ENCODE measurements around the gene KRTAP25-1.

The KRTAP25-1 gene

DNA sequence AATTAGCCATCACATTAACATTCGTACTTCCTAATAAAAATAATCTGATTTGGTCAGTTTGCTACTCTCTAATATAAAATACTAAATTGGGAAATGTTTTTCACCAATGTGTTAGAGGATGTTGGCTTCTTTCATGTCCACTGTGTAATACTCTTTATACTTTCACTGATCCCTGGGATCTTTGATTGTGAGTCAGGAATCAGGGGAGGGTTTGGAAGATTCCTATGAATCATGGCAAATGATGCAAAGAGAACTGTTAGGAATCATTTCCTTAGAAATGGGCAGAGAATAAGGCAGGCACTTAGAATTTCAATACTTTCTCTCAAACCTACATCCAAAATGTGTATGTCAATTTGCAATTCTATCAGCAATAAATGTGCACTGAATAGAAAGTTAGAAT lies 37.5 kb downstream of the KRTAP25-1 start:
- no peaks in the 10 kb centered on the region for H3K79me2 ChIP-seq (ENCODE audit: insufficient read depth, low read length)
- no peaks in the 10 kb centered on the region for H3K36me3 ChIP-seq (ENCODE audit: insufficient read depth, low read length)
- no peaks in the 10 kb centered on the region for H3K27me3 ChIP-seq (ENCODE audit: insufficient read depth, low read length, poor library complexity)
- H3K4me2 ChIP-seq (ENCODE audit: insufficient read depth, low read length) = no peak overlapping the region
- H2AFZ ChIP-seq (ENCODE audit: low read depth, low read length) = no peak overlapping the region
- H4K20me1 ChIP-seq (ENCODE audit: insufficient read depth, low read length) = no peaks in the 10 kb centered on the region
- no peak overlapping the region for H3K4me3 ChIP-seq (ENCODE audit: low read depth in 1 of 2, low read length in 2 of 2)
- no peak for TF ChIP-seq CTCF (IDR thresholded peaks at IDR 0.05; ENCODE audit: borderline replicate concordance, extremely low read depth, low read length, poor library complexity, severe bottlenecking)
- no peak for TF ChIP-seq EZH2 (IDR thresholded peaks at IDR 0.05; ENCODE audit: borderline replicate concordance, low read depth, low read length, severe bottlenecking)
- DNase-seq (no peak), ATAC-seq (ENCODE audit: insufficient read depth, low read depth) (no peak)
- no peaks in the 10 kb centered on the region for H3K9me3 ChIP-seq (ENCODE audit: insufficient read depth, low read length, severe bottlenecking)
- H3K9ac ChIP-seq (ENCODE audit: low read depth, low read length) = no peak overlapping the region
- no peaks in the 10 kb centered on the region for H3K4me1 ChIP-seq (ENCODE audit: insufficient read depth, low read length)
- no peak overlapping the region for H3K27ac ChIP-seq (ENCODE audit: low read length)

- Histone ChIP-seq H4K20me1 (ENCODE audit: insufficient read depth, low read length) (no peaks in the 10 kb centered on the region), H3K27me3 (ENCODE audit: insufficient read depth, low read length, poor library complexity) (no peaks in the 10 kb centered on the region), H3K4me3 (ENCODE audit: low read depth in 1 of 2, low read length in 2 of 2) (no peak overlapping the region), H3K36me3 (ENCODE audit: insufficient read depth, low read length) (no peaks in the 10 kb centered on the region), H2AFZ (ENCODE audit: low read depth, low read length) (no peak overlapping the region), H3K79me2 (ENCODE audit: insufficient read depth, low read length) (no peaks in the 10 kb centered on the region), H3K27ac (ENCODE audit: low read length) (no peak overlapping the region), H3K9me3 (ENCODE audit: insufficient read depth, low read length, severe bottlenecking) (no peaks in the 10 kb centered on the region), H3K9ac (ENCODE audit: low read depth, low read length) (no peak overlapping the region), H3K4me2 (ENCODE audit: insufficient read depth, low read length) (no peak overlapping the region), H3K4me1 (ENCODE audit: insufficient read depth, low read length) (no peaks in the 10 kb centered on the region)
- DNase-seq (no peak), ATAC-seq (ENCODE audit: insufficient read depth, low read depth) (no peak)
- TF ChIP-seq CTCF (IDR thresholded peaks at IDR 0.05; ENCODE audit: borderline replicate concordance, extremely low read depth, low read length, poor library complexity, severe bottlenecking) (no peak), EZH2 (IDR thresholded peaks at IDR 0.05; ENCODE audit: borderline replicate concordance, low read depth, low read length, severe bottlenecking) (no peak)
Measured at GRCh38 chr21:30249936-30250335, 39.4 kb downstream of the KRTAP25-1 start.

DNA sequence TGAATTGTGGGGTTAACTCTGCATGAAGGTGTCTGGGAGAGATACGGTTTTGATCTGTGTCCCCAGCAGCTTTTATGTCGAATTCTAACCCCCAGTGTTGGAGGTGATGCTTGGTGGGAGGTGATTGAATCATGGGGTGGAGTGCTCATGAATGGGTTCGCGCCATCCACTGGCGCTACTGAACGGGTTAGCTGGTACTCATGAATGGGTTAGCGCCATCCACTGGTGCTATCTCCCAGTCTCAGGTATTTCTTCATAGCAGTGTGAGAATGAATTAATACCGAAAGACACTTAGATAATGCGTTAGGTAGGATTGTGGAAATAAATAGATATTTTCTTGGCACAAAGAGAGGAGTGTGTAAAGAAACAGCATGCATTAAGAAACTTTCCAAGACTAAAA lies 40.5 kb downstream of the KRTAP25-1 start:
- H2AFZ ChIP-seq (ENCODE audit: low read depth, low read length) = no peak overlapping the region
- no peak overlapping the region for H3K4me2 ChIP-seq (ENCODE audit: insufficient read depth, low read length)
- H3K9me3 ChIP-seq (ENCODE audit: insufficient read depth, low read length, severe bottlenecking) = no peaks in the 10 kb centered on the region
- H4K20me1 ChIP-seq (ENCODE audit: insufficient read depth, low read length) = no peaks in the 10 kb centered on the region
- H3K79me2 ChIP-seq (ENCODE audit: insufficient read depth, low read length) = no peaks in the 10 kb centered on the region
- no peaks in the 10 kb centered on the region for H3K36me3 ChIP-seq (ENCODE audit: insufficient read depth, low read length)
- H3K9ac ChIP-seq (ENCODE audit: low read depth, low read length) = no peak overlapping the region
- no peaks in the 10 kb centered on the region for H3K27me3 ChIP-seq (ENCODE audit: insufficient read depth, low read length, poor library complexity)
- no peak overlapping the region for H3K27ac ChIP-seq (ENCODE audit: low read length)
- no peak for DNase-seq
- no peak for ATAC-seq (ENCODE audit: insufficient read depth, low read depth)
- no peak overlapping the region for H3K4me3 ChIP-seq (ENCODE audit: low read depth in 1 of 2, low read length in 2 of 2)
- H3K4me1 ChIP-seq (ENCODE audit: insufficient read depth, low read length) = no peaks in the 10 kb centered on the region
- no peak for TF ChIP-seq CTCF (IDR thresholded peaks at IDR 0.05; ENCODE audit: borderline replicate concordance, extremely low read depth, low read length, poor library complexity, severe bottlenecking)
- TF ChIP-seq EZH2 (IDR thresholded peaks at IDR 0.05; ENCODE audit: borderline replicate concordance, low read depth, low read length, severe bottlenecking) = no peak

- H3K27ac ChIP-seq (ENCODE audit: low read length) = no peak overlapping the region
- ATAC-seq (ENCODE audit: insufficient read depth, low read depth) (no peak), DNase-seq (no peak)
- H3K36me3 ChIP-seq (ENCODE audit: insufficient read depth, low read length) = no peaks in the 10 kb centered on the region
- H3K27me3 ChIP-seq (ENCODE audit: insufficient read depth, low read length, poor library complexity) = no peaks in the 10 kb centered on the region
- H3K4me2 ChIP-seq (ENCODE audit: insufficient read depth, low read length) = no peak overlapping the region
- H4K20me1 ChIP-seq (ENCODE audit: insufficient read depth, low read length) = no peaks in the 10 kb centered on the region
- H3K4me1 ChIP-seq (ENCODE audit: insufficient read depth, low read length) = no peaks in the 10 kb centered on the region
- TF ChIP-seq CTCF (IDR thresholded peaks at IDR 0.05; ENCODE audit: borderline replicate concordance, extremely low read depth, low read length, poor library complexity, severe bottlenecking) (no peak), EZH2 (IDR thresholded peaks at IDR 0.05; ENCODE audit: borderline replicate concordance, low read depth, low read length, severe bottlenecking) (no peak)
- no peak overlapping the region for H3K4me3 ChIP-seq (ENCODE audit: low read depth in 1 of 2, low read length in 2 of 2)
- no peak overlapping the region for H2AFZ ChIP-seq (ENCODE audit: low read depth, low read length)
- H3K79me2 ChIP-seq (ENCODE audit: insufficient read depth, low read length) = no peaks in the 10 kb centered on the region
- H3K9me3 ChIP-seq (ENCODE audit: insufficient read depth, low read length, severe bottlenecking) = no peaks in the 10 kb centered on the region
- no peak overlapping the region for H3K9ac ChIP-seq (ENCODE audit: low read depth, low read length)
Measured at GRCh38 chr21:30245061-30245460, 44.3 kb downstream of the KRTAP25-1 start.

Measured in DND-41 (cell line).